ENCODE data around the gene HDGFL2.
A peak's percentile ranks its signal among the peaks of the same experiment; 100 is the strongest.

The HDGFL2 gene

DNA sequence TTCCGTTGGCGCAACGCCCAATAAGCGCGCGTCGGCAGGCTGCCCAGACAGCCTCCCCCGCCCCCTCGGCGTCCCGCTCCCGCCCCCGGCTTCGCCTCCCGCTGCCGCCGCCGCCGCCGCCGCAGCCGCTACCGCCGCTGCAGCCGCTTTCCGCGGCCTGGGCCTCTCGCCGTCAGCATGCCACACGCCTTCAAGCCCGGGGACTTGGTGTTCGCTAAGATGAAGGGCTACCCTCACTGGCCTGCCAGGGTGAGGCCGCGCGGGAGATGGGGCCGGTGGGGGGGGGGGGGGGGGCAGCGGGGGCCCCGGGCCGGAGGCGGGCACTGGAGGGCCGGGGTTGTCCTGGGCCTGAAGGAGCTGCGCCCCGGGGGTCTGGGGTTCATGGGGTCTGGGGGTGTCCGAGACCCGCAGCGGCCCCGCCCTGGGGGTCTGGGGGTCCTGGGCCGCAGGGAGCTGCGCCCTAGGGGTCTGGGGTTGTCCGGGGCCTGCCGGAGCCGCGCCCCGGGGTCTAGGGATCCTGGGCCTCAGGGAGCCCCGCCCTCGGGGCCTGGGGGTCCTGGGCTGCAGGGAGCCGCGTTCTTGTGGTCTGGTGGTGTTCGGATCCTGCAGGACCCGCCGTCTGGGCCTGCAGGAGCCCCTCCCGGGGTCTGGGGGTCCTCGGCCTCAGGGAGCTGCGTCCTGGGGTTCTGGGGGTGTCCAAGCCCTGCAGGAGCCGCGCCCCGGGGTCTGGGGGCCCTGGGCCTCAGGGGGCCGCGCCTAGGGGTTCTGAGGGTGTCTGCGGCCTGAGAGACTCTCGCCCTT is at the start of gene HDGFL2:
TSS of gene HDGFL2 (plus strand) at position 124 of the 801 bp plus-strand sequence. CDS start at position 178, 54 bp downstream.
- DNase-seq (ENCODE audit: low read depth): no peak

DNA sequence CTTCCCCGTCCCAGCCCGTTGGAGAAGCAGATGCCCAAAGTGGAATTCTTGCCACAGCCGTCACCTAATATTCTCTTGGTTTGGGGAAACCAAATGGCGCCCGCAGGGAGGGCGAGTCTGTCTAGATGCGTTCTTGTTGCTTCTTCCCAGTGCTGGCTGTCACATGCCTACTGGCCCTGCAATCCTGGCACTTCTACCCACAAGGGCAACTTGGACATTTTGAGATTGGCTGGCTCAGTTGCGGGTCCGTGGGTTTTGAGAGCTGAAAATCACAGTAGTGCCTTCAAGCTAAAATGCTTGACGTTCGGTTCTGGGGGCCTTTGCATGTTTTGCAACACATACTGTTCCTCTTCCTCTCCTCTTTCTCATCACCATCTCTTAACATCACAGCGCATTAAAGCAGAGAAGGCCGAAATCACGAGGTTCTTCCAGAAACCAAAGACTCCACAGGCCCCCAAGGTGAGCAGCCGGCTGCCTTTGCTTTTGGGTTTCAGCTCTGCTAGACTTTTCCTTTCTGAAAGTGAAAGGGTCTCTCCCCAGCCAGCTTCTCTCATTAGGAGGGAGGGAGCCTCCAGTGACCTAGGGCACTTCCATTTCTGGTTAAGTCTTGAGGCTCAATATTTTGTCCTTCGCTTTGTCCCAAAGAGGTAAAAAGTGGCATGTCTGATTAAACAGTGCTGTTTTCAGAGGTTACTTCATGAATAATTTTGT is 48.5 kb upstream of the HDGFL2 start:
- DNase-seq (ENCODE audit: low read depth): no peak

DNA sequence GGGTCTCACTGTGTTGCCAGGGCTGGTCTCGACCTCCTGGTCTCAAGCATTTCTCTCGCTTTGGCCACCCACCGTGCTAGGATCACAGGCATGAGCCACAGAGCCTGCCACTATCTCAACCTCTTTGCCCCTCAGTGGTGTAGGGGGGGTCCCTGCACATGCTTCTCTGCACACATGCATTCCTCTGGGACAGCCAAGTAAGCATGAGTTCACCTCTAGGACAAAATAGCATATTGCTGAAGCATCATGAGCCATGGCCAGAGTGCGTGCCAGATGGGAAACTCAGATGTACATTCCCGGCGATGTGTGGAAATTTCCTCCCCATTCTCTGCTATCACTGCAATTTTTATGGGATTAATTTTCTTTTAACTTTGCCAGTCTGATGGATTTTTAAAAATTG is 46.6 kb upstream of the HDGFL2 start:
- DNase-seq (ENCODE audit: low read depth): peak; percentile 20

DNA sequence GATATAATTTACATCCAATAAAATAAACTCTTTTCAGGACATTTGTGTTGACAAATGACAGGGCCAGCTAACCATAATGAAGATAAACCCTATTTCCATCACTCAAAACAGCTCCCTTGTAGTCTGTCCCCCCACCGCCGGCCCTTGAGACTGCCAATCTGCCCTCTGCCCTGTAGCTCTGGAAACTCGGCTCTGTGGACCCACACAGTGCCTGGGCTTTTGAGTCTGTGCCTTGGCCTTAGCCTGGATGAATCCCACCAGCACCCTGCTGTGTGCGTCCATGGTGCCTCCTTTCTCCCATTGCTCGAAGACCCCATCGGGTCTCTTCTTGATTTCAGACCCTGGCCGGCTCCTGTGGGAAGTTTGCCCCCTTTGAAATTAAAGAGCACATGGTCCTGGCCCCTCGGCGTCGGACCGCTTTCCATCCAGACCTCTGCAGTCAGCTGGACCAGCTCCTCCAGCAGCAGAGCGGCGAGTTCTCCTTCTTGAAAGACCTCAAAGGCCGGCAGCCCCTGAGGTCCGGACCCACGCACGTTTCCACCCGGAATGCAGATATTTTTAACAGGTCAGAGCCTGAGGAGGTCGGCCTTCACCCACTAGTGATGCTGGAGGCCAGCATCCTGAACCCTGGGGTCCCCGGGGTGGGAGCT is 43.6 kb upstream of the HDGFL2 start:
- DNase-seq (ENCODE audit: low read depth): no peak

DNA sequence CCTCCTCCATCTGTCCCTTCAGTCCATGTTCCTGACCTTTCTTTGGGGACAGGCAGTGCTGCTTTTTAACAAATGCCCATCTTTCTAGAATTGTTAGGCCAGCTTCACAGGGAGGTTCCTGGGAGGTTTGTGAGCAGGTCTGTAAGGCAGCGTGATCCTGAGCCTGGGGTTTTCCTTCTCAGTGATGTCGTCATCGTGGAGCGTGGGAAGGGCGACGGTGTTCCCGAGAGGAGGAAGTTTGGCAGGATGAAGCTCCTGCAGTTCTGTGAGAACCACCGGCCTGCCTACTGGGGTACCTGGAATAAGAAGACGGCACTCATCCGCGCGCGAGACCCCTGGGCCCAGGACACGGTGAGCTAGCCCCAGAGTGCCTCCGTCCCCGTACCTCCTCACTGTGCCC is 42.8 kb upstream of the HDGFL2 start:
- DNase-seq (ENCODE audit: low read depth): no peak

DNA sequence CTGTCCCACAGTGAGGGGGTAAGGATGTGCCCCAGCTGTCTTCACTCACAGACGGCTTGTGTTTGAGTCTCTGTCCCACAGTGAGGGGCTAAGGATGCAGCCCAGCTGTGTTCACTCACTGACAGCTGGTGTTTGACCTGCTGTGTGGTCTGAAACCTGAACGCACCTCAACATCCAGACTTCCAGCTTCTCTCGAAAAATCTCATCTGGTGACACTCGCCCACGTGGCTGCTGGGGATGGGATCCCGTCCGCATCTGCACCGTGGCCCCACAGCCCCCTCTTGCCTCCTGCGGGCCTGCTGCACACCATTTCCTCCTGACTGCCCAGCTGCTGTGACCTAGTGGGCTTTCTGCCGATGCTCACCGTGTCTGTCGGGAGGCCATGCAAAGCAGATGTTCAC is 42.3 kb upstream of the HDGFL2 start:
- no peak for DNase-seq (ENCODE audit: low read depth)

DNA sequence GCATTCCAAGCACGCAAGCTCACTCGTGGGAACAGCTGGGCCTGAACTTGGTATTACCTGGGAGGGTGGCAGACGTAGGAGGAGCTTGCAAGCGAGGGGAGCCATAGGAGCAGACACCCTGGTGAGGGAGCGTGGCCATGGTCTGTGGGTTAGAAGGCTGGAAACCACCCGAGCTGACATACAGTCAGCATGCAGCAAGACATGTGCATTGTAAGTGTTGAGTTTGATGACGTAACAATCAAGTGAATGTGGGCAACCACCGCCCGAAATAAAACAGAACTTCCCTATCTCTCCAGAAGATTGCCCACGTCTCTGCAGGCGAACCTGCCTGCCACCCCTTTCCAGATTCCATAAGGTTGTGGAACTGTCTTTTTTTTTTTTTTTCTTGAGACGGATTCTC is 41.3 kb upstream of the HDGFL2 start:
- no peak for DNase-seq (ENCODE audit: low read depth)

DNA sequence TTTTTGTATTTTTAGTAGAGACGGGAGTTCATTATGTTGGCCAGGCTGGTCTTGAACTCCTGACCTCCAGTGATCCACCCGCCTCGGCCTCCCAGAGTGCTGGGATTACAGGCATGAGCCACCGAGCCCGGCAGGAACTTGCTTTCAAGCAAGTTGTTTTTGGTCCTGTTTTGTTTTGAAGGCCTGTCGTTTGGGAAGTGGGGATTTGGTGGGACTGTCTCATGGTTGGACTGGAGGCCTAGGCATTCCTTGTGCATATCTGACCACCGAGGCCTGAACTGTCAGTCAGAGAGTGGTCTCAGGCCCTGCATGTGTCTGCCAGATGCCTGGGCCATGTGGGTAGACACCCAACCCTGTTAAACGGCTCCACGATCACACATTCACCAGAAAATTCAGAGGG is 40.8 kb upstream of the HDGFL2 start:
- no peak for DNase-seq (ENCODE audit: low read depth)

DNA sequence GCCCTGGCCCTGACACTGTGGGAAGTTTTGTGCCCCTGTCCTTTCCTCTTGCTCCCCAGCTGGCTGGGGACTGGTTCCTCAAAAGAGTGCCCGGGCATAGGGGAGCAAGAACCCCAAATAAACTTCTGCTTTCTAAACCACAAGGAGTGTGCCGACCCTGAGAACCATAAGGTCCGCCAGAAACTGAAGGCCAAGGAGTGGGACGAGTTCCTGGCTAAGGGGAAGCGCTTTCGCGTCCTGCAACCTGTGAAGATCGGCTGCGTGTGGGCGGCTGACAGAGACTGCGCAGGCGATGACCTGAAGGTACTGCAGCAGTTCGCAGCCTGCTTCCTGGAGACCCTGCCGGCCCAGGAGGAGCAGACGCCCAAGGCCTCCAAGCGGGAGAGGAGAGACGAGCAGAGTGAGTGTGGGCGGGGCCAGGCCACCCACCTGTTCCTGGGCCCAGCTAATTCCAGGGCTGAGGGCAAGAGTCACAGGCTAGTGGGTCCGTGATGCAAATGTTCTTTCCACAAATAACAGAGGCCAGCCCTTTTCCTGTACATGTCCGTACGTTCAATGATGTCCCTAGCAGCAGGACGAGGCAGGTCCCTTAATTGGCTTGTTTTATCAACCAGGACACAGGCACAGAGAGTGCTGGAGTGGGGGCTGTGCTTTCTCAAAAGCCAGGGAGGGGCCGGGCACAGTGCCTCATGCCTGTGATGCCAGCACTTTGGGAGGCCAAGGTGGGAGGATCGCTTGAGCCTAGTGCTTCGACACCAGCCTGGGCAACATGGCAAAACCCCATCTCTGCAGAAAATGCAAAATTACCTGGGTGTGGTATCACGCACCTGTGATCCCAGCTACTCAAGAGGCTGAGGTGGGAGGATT is 40.1 kb upstream of the HDGFL2 start:
- DNase-seq (ENCODE audit: low read depth): no peak

DNA sequence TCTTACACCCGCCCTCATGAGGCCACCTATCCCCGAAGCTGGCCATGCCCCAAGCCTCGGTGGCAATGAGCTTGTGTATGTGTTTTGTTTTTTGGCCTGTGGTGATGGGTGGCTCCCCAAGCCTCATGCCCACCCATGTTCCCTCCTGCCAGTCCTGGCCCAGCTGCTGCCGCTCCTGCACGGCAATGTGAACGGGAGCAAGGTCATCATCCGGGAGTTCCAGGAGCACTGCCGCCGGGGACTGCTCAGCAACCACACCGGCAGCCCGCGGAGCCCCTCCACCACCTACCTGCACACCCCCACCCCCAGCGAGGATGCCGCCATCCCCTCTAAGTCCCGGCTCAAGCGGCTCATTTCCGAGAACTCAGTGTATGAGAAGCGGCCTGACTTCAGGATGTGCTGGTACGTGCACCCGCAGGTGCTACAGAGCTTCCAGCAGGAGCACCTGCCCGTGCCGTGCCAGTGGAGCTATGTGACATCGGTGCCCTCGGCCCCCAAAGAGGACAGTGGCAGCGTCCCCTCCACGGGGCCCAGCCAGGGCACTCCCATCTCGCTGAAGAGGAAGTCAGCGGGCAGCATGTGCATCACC is 39.1 kb upstream of the HDGFL2 start:
- no peak for DNase-seq (ENCODE audit: low read depth)

DNA sequence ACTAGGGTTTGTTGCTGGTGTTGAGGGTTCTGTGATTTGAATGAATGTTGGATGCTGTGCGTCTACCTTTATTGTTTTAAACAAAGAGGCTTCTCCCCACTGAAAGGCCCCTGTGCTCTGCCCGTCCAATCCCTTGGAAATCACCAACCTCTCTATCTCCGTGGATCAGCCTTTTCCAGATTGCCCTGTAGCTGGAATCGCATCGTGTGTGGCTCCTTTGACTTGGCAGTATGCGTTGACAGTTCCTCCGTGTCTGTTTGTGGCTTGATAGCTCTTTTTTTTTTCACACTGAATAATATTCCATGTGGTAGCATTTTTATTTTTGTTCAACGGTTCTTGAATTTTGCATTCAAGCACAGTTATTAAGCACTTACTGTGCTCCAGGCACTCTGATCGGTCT is 37.7 kb upstream of the HDGFL2 start:
- no peak for DNase-seq (ENCODE audit: low read depth)

DNA sequence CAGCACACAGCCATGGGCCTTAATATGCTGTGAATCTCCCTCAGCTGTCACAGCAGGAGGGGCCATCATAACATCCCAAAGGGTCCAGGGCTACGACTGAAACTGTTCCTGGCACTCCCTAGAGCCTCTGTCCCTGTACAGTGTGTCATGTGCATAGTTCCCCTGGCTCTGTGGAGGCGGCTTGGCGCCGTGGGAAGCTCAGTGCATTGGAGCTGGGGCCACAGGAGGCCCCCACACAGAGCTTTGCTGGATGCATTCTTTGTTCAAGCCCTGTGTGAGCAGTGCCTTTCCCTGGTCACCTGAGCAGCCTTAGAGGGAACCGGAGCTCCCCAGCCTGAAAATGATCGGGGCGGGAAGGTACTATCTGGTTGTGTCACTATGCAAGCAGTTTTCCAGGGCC is 35.9 kb upstream of the HDGFL2 start:
- no peak for DNase-seq (ENCODE audit: low read depth)

DNA sequence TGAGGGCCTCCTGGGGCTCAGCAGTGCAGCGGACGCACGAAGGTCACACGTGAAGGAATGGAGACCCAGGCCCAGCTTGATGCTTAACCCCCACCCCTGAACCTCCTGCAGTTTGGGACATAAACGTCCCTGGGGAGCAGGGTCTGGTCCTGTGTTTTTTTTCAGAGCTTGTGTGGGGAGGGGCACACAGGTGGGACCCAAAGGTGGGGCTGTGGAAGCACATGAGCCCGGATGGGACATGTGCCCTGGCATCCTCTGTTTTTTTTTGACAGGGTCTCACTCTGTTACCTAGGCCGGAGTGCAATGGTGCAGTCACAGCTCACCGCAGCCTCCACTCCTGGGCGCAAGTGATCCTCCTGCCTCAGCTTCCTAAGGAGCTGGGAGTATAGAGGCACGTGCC is 35.0 kb upstream of the HDGFL2 start:
- no peak for DNase-seq (ENCODE audit: low read depth)

DNA sequence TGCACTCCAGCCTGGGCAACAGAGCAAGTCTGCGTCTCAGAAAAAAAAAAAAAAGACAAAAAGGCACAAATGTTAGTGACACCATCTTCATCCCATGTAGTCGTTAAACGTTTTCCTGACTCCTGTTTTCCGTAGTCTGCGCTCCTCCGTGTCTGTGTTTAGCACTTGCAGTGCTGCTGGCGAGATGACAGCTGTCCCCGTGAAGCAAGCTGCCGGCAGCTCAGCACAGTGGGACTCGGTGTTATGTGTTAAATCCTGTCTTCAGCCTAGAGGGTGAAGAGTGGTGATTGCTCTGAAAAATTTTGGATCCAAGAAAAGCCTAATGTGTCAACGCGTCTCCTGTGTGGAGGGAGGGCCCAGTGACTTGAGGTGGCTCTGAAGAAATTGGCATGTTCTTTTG is 32.9 kb upstream of the HDGFL2 start:
- no peak for DNase-seq (ENCODE audit: low read depth)

DNA sequence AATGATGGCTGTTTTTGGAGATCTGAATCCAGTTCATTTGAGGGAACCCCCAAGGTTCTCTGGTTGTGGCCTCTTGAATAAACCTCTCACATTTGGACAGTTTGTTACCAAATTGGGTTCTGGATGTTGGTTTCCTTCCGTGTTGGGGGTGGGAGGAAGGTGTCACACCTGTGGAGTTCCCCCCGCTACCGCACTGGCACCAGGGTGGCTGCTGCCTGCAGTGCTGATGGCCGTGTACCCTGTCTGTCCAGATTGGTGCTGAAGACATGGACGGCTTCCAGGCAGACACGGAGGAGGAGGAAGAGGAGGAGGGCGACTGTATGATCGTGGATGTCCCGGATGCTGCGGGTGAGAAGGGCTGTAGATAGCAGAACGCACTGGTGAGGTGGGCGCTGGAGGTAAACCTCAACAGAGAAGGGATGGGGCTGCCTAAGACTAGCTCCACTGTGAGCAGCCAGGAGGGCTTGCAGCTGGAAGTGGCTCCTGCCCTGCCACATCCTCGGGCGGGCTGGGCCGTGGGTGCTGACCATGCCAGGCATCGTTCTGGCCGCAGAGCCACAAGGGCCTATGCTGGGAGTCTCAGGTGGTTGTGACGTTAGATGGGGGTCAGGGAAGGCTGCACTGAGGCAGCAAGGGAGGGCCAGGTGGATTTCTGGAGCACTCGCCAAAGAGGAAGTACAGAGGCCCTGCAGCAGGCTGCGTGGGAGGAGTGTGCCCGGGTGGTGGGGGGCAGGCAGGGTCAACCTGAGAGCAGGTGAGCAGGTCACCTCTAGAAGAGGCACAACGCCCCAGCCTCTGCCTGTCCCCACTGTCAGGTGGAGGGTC is 29.9 kb upstream of the HDGFL2 start:
- DNase-seq (ENCODE audit: low read depth): no peak

DNA sequence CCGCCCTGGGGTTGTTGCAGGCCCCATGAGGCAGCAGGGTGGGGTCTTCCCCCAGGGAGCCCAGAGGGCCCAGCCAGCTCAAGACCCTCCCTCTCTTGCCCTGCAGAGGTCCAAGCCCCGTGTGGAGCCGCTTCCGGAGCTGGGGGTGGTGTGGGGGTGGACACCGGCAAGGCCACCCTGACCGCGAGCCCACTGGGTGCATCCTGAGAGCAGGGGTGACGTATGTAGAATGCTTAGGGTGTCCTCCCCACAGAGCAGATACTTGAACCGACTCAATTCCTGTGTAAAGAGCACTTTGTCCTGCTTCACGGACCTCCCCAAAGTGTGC is 29.3 kb upstream of the HDGFL2 start:
- no peak for DNase-seq (ENCODE audit: low read depth)

DNA sequence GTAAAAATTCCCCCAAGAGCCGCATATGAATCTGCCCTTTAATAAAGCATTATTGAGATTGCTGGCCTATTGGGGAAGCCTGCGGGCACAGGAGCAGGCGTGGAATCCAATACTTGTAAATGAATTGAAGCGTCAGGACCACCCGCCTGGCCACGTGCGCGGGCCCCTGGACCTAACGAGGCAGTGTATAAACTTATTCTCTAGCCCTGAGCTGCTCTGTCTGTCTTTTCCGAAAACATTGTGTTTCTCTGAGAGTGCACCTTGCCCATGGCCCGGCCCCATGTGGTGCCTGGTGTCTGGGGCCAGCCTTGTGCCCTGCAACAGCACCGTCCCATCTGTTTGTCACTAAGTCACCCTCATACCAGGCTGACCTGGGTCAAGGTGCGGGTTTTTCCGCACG is 28.9 kb upstream of the HDGFL2 start:
- DNase-seq (ENCODE audit: low read depth): no peak

DNA sequence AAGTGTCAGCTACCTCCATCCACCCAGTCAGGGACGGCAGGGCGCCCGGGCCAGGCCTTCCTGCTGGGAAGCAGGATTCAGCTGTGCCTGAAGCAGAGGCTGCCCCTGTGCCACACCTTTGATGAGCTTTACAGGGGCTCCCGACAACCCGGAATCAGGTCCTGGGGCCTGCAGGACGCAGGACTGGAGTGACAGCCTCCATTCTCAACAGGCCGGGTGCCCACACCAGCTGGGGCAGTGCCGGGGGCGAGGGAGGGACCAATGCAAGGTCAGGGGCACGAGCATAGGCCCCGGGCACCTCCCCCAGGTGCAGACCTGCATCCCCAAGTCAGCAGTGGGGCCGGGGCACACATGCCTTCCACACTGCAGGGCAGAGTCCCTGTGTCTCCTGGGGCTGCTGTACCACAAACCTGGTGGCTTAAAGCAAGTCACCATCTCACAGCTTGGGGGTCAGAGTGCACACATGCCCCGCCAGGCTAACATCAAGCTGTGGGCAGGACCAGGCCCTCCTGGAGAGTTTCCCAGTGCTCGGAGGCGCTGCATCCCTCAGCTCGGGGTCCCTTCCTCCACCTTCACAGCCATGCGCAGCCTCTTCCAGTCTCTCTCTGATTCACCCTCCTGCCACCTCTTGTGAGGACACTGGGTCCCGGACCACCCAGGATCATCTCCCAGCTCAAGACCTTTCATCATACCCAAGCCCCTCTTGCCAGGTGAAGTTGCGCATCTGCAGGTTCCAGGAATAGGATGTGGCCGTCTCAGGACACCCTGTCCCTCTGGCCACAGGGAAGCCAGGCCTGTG is 27.9 kb upstream of the HDGFL2 start:
- no peak for DNase-seq (ENCODE audit: low read depth)

DNA sequence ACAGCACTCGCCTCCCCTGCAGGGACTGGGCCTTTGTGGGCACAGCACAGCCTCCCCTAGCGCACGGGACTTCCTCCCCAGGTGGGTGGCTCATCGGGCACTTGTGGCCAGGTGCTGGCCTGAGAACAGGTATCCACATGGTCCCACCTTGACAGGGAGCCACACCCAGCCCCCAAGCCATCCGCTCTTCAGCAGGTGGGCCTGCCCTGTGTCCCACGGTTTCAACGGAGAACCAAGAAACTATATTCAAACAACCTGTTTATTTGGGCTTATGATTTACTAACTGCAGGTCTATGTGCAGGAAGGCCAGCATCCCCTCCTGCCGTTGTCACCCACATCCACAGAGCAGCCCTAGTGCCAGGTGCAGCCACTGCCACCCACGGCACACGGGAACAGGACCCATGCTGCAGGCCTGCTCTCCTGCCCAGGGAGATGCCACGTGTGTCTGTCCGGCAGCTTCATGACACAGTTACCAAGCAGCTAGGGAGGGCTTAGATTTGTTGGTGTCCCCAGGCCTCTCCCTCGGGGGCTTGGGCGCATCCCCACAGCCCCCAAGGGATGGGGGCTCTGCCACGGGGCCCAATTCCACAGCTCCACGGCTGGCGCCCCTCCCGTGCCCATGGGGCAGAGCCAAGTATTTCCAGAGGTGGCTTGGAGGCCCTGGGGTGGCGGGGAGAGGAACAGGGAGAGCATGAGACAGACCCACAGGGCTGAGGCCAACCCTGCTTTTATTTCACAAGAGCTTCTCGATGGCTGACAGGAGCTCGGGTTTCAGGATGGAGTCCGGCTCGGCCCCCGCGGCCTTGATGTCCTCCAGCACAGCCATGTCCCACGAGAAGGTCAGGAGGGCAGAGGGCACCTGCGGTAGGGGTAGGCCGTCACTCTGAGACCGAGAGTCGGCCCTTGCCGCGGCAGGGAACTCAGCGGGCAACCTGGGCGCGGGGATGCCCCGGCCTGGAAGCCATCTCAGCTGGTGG is 27.0 kb upstream of the HDGFL2 start:
- DNase-seq (ENCODE audit: low read depth): no peak

Data from non-pigmented ciliary epithelial cell (primary cell).